Stomach (tissue), 9 donors: ENCODE data around the gene MAST4. TPM values are rescaled to one million over a fixed set of nuclear protein-coding genes. Genes with fewer than 3 reads are reported as not detected.

Source experiments
- DNase-seq, 2 donors: peaks; one replicate each; pipeline versions ENCODE4 v3.0.0 to v3.0.0-alpha.2; 2013 to 2019
- H3K27ac ChIP-seq, 5 donors: fragments of 200-600 bp in 4 of 5; sonication (generic) in 4 of 5; one replicate each; pipeline ENCODE4 v1.5.1; 2013 to 2019; ENCODE audit warnings: mild to moderate bottlenecking in 1 of 5, moderate library complexity in 1 of 5
- H3K27me3 ChIP-seq, 3 donors: fragments of 200-600 bp; sonication (generic); one replicate each; pipeline ENCODE4 v1.5.1; 2017 to 2019; ENCODE audit warnings: mixed run types in 1 of 3
- H3K36me3 ChIP-seq, 4 donors: fragments of 200-600 bp; sonication (generic); 1 replicate in 3 of 4; 2 replicates in 1 of 4; pipeline ENCODE4 v1.5.1; 2016 to 2019
- H3K4me1 ChIP-seq, 4 donors: fragments of 200-600 bp; sonication (generic); one replicate each; pipeline ENCODE4 v1.5.1; 2016 to 2019
- H3K4me3 ChIP-seq, 4 donors: fragments of 200-600 bp; sonication (generic) in 3 of 4; one replicate each; pipeline ENCODE4 v1.5.1; 2016 to 2019; ENCODE audit warnings: mild to moderate bottlenecking in 1 of 4
- H3K9me3 ChIP-seq, 4 donors: fragments of 200-600 bp; sonication (generic); one replicate each; pipeline ENCODE4 v1.5.1; 2016 to 2019
- CTCF ChIP-seq, 7 experiments: fragments of 450-650 bp in 4 of 7; fragments of 200-600 bp in 3 of 7; sonication (generic) in 3 of 7; IDR thresholded peaks; one replicate each; pipeline ENCODE4 v1.5.1; 2016 to 2019; ENCODE audit warnings: antibody characterized with exemption in 7 of 7, control low read depth in 2 of 7, mild to moderate bottlenecking in 1 of 7
- EP300 ChIP-seq: sonication (generic); formaldehyde crosslinking; IDR thresholded peaks from one replicate; pipeline ENCODE4 v1.6.1; 2017; ENCODE audit warnings: antibody characterized with exemption
- POLR2A ChIP-seq, 4 donors: fragments of 450-650 bp; IDR thresholded peaks; one replicate each; pipeline ENCODE4 v1.6.1; 2016; ENCODE audit warnings: antibody characterized with exemption in 4 of 4, control low read depth in 2 of 4, mild to moderate bottlenecking in 1 of 4, moderate library complexity in 1 of 4
- POLR2AphosphoS5 ChIP-seq, 3 donors: sonication (generic); formaldehyde crosslinking; IDR thresholded peaks; one replicate each; pipeline ENCODE4 v1.6.1; 2016; ENCODE audit warnings: antibody characterized with exemption in 3 of 3
- WGBS, 5 donors: extraction: QIAGEN DNeasy Blood & Tissue Kit in 3 of 5; methylation state at CpG; one replicate each; pipeline versions ENCODE4 v1.1.5 to v1.1.7; 2013 to 2018; 5-methylcytosine and 5-hydroxymethylcytosine counted together
- intact Hi-C: fragments of 100-400 bp; cut with DNase I; formaldehyde crosslinking; loops from one replicate; pipeline ENCODE4 v1.15.1; 2023; ENCODE audit warnings: low total_unique reads
- polyA plus RNA-seq, 3 donors: library from polyadenylated mRNA; stranded (reverse); fragments of 200-250 nt; gene quantifications; one replicate each; pipeline ENCODE4 v1.2.3, GENCODE V29; 2013
- total RNA-seq, 5 donors: library from RNA; depleted of rRNA; stranded (reverse); fragments of >200 nt; gene quantifications; one replicate each; pipeline versions ENCODE4 v1.1.0 to v1.2.3, GENCODE V29; 2014 to 2016
- donor health status: healthy with polysubstance abuse.
- donor health status: Bipolar disorder and iron deficiency.
- donor health status: healthy.

MAST4 gene
- total and polyA plus RNA-seq, 8 donors, result 1.5 to 52.5 (median 32.1) TPM

- H3K36me3 ChIP-seq, result no peaks in the 10 kb centered on the region
- H3K4me1 ChIP-seq, result no peaks in the 10 kb centered on the region
- intact Hi-C loops, result loop anchor here (10.0 kb wide), 1 partner anchor 396 kb away; no protein-coding TSS in a partner anchor
- no peaks in the 10 kb centered on the region for H3K9me3 ChIP-seq
- 82 to 88% (median 84%) methylated on average over 6 of the region's 6 CpGs for WGBS, 5 donors
- no peak for DNase-seq
- H3K27me3 ChIP-seq, result peaks cover 0 to 5% (median 0%) of the 10 kb centered on the region in 3 donors
- no peak overlapping the region for H3K4me3 ChIP-seq
- H3K27ac ChIP-seq, result no peak overlapping the region
- TF ChIP-seq POLR2A (IDR thresholded peaks at IDR 0.05) (no peak), POLR2AphosphoS5 (IDR thresholded peaks at IDR 0.05) (no peak), CTCF (IDR thresholded peaks at IDR 0.05) (no peak), EP300 (no peak)
Measured at GRCh38 chr5:66808663-66809062, 212.5 kb downstream of the MAST4 start.

DNA sequence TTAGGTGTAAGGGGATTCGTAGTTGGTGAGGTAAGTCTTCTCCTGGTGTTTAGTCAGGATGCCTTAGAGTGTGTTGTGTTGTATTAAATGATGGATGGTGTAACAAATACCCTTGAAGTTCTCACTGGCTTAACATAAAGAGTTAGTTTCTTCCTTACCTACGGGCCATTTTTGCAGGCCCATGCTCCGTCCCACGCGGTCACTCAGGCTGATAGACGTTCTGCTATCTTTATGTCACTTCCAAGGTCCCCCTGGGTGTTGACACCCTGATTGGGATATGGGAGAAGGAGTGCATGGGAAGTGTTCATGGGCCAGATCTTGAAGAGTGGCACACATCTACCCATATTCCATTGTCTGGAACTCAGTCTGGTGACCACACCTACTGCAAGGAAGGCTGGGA is 214.0 kb downstream of the MAST4 start:
- DNase-seq, result no peak
- no peaks in the 10 kb centered on the region for H3K9me3 ChIP-seq
- peaks cover 0 to 5% (median 0%) of the 10 kb centered on the region in 3 donors for H3K27me3 ChIP-seq
- TF ChIP-seq EP300, result no peak
- TF ChIP-seq CTCF (IDR thresholded peaks at IDR 0.05), result no peak
- TF ChIP-seq POLR2A (IDR thresholded peaks at IDR 0.05), result no peak
- TF ChIP-seq POLR2AphosphoS5 (IDR thresholded peaks at IDR 0.05), result no peak
- H3K27ac ChIP-seq, result no peak overlapping the region
- H3K36me3 ChIP-seq, result no peaks in the 10 kb centered on the region
- WGBS, 5 donors, result 84 to 94% (median 88%) methylated on average over 6 of the region's 6 CpGs
- H3K4me3 ChIP-seq, result no peak overlapping the region
- intact Hi-C loops, result no loop called here
- H3K4me1 ChIP-seq, result no peaks in the 10 kb centered on the region

GRCh38 chr5:66810848-66811261 is 214.7 kb downstream of the MAST4 start:
- no peaks in the 10 kb centered on the region for H3K36me3 ChIP-seq
- H3K4me3 ChIP-seq, result no peak overlapping the region
- DNase-seq, result no peak
- intact Hi-C loops, result no loop called here
- no peaks in the 10 kb centered on the region for H3K4me1 ChIP-seq
- no peak for TF ChIP-seq EP300
- no peak for TF ChIP-seq CTCF (IDR thresholded peaks at IDR 0.05)
- no peak for TF ChIP-seq POLR2A (IDR thresholded peaks at IDR 0.05)
- TF ChIP-seq POLR2AphosphoS5 (IDR thresholded peaks at IDR 0.05), result no peak
- no peaks in the 10 kb centered on the region for H3K9me3 ChIP-seq
- H3K27ac ChIP-seq, result no peak overlapping the region
- H3K27me3 ChIP-seq, result peaks cover 0 to 5% (median 0%) of the 10 kb centered on the region in 3 donors
- WGBS, 5 donors, result 72 to 83% (median 77%) methylated on average over 6 of the region's 6 CpGs

- intact Hi-C loops, result no loop called here
- Histone ChIP-seq H3K9me3 (no peaks in the 10 kb centered on the region), H3K4me3 (no peak overlapping the region), H3K36me3 (no peaks in the 10 kb centered on the region), H3K4me1 (no peaks in the 10 kb centered on the region), H3K27ac (no peak overlapping the region), H3K27me3 (peaks cover 0 to 4% (median 0%) of the 10 kb centered on the region in 3 donors)
- WGBS, 5 donors, result 89 to 92% (median 90%) methylated on average over 8 of the region's 8 CpGs
- TF ChIP-seq POLR2AphosphoS5 (IDR thresholded peaks at IDR 0.05) (no peak), CTCF (IDR thresholded peaks at IDR 0.05) (no peak), POLR2A (IDR thresholded peaks at IDR 0.05) (no peak), EP300 (no peak)
- no peak for DNase-seq
Measured at GRCh38 chr5:66812291-66812690, 216.1 kb downstream of the MAST4 start.
